ENCODE data around the gene TMEM52B. TPM values are rescaled to one million over a fixed set of nuclear protein-coding genes. Genes with fewer than 3 reads are reported as not detected.

TMEM52B gene
- total and polyA plus RNA-seq, 9 of the 15 experiments (the other 6 are each of a cell fraction or from before 2014, with no cell fraction given), result not detected

- TF ChIP-seq MYC (IDR thresholded peaks at IDR 0.05; ENCODE audit: low read depth, low read length) (peak; percentile 52; the same call in 1 of the 2 replicates), MYC (CRISPR knock-in tag; IDR thresholded peaks at IDR 0.05; ENCODE audit: borderline replicate concordance, low read depth) (no peak), CREB1 (IDR thresholded peaks at IDR 0.05) (peak; percentile 78), CREB1 (CRISPR knock-in tag; IDR thresholded peaks at IDR 0.05) (peak; percentile 80), FOSL1 (tag; conservative IDR thresholded peaks at IDR 0.05) (peak; percentile 73), NR4A1 (CRISPR knock-in tag; IDR thresholded peaks at IDR 0.05) (no peak), NR4A1 (tag; IDR thresholded peaks at IDR 0.05) (no peak), HCFC1 (IDR thresholded peaks at IDR 0.05; ENCODE audit: low read depth, low read length) (no peak), SIN3A (IDR thresholded peaks at IDR 0.05; ENCODE audit: borderline replicate concordance in 2 of 2, control insufficient read depth in 1 of 2, low read depth in 2 of 2, low read length in 2 of 2) (no peak), PML (IDR thresholded peaks at IDR 0.05; ENCODE audit: low read length) (no peak), TEAD1 (CRISPR knock-in tag; IDR thresholded peaks at IDR 0.05) (no peak), ATF7 (IDR thresholded peaks at IDR 0.05) (peak; percentile 83; the same call in 1 of the 2 replicates), PPARD (CRISPR knock-in tag; IDR thresholded peaks at IDR 0.05) (no peak)
- TF ChIP-seq, protein P1, sequence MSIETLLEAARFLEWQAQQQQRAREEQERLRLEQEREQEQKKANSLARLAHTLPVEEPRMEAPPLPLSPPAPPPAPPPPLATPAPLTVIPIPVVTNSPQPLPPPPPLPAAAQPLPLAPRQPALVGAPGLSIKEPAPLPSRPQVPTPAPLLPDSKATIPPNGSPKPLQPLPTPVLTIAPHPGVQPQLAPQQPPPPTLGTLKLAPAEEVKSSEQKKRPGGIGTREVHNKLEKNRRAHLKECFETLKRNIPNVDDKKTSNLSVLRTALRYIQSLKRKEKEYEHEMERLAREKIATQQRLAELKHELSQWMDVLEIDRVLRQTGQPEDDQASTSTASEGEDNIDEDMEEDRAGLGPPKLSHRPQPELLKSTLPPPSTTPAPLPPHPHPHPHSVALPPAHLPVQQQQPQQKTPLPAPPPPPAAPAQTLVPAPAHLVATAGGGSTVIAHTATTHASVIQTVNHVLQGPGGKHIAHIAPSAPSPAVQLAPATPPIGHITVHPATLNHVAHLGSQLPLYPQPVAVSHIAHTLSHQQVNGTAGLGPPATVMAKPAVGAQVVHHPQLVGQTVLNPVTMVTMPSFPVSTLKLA (conservative IDR thresholded peaks at IDR 0.05), result peak; percentile 57 to 76
- TF ChIP-seq, protein P2, sequence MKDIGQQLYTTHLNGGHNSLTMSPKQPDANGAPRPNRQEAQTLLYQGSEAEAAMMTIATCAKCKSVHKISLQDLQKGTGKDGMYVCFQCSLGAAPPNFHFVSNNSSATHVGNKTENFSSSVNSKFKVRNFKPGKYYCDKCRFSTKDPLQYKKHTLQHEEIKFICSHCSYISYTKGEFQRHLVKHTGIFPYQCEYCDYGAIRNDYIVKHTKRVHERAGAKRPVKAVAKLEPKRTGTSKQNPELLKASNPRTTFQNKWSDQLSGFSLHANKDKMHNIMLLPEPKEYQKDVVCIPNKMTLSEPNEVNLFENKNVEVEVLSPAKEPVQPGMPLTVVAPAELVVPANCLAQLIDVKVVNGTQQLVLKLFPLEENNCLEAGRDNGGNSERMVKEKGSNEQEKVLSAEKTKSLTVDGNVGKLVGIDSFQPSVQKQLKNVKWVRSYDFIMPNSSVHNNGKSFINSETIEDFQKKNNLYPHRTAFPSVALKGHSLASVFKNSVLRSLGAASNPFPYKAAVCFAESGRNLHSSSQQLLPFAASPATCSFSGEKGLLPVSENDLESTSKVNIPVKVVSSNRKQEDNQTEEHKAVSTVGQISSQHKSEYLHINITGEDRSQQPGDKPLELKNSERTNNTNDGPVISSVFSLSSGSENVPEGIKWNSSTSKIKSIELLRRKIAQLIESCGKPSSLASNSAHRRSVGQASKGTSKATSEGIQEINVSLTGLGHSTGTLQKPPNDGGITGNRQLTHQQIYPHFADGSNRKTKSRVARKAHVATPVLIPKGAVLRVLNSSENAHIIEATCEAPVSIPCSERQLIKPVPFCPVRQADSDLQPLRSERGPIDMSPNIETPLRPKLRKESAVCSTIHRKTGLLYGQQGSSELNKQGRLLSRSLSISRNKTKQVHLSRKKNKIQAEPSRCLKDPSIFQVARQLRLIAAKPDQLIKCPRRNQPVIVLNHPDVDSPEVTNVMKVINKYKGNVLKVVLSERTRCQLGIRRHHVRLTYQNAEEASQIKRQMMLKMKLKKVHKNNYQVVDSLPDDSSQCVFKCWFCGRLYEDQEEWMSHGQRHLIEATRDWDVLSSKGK (CRISPR knock-in tag; IDR thresholded peaks at IDR 0.05), result no peak
Measured at GRCh38 chr12:10211940-10212738, 33.3 kb downstream of the TMEM52B start (continued).

Measured in K562 (cell line).